Measurements from ENCODE around the gene OR52R1.
"Not testable (repeated sequence)": the region's sequence is repeated elsewhere in the genome, so short reads cannot be mapped to it uniquely, and the experiment has no call there.

OR52R1 gene

DNA sequence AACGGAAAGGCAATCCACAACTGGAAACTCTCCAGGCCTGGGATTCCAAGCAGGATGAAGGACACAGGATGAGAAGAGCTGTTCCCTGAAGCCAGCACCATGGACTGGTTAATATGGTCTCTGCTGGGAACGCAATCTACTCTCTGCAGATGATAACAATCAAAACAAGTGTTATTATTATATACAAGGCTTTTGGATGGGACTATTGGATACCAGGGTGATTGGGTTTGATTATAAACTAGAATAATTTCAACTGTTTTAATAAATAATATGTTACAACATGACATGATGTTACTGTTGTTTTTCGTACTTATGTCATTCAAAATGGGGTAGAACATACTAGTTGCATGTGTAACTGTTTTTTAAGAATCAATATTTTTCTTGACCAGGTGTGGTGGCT lies at the start of gene OR52R1:
TSS of gene OR52R1 (minus strand) at position 101 of the 400 bp plus-strand sequence. CDS start at position 101, 0 bp downstream.
- no peak for DNase-seq (ENCODE audit: low read depth in 1 of 2, low spot score in 1 of 2)
- TF ChIP-seq JUND (IDR thresholded peaks at IDR 0.05; ENCODE audit: low read depth), result no peak
- in situ Hi-C loops (cut with HindIII; ENCODE audit: low pct_unique_long_range_greater_than_20kb, low sequenced_read_pairs), result no loop called here

DNA sequence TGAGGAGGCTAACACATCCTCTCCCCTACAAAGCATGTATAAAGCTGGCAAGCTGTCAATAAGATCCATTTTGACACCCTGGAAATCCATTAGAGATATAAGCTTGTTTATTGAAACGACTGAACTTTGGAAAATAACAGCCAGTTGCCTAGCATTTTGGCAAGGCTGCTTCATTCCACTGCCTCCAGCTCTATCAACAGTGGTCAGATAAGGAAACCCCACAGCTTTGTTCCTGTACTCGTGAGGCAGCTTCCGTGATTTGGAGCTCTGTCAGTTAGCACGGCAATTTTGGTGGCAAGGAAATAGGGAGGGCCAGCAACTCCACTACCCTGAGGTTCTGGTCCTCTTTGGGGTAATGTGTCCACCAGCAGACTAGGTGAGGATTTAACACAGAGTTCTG lies 46.9 kb upstream of the OR52R1 start:
- in situ Hi-C loops (cut with HindIII; ENCODE audit: low pct_unique_long_range_greater_than_20kb, low sequenced_read_pairs), result no loop called here
- TF ChIP-seq JUND (IDR thresholded peaks at IDR 0.05; ENCODE audit: low read depth), result no peak
- no peak for DNase-seq (ENCODE audit: low read depth in 1 of 2, low spot score in 1 of 2)

DNA sequence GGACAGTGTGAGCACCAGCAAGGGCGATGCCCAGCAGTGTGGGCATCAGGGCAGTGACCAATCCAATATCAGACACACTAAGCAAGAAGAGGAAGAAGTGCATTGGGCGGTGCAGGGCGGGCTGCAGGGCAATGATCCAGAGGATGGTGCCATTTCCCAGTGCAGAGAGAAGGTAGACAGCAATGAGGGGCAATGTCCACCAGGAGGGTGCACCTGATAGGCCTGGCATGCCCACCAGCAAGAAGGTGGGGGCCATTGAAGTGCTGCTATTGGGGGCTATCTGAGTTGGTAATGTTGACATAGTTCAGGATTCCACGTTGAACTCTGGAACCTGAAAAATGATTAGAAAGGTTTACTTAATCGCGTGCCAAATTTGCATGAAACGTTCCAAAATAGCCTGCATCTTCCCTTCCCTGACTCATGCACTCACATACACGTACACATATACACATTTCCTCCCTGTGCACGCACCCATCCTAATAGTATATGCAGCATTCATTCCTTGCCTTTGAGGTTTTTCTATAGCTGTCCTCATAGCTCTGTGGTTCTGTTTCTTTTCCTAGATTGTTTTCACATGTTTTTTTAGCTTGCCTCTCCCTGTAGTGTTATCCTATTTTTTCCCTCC lies 44.8 kb upstream of the OR52R1 start, which contains the start of gene OR51S1:
TSS of gene OR51S1 (minus strand) at position 301 of the 625 bp plus-strand sequence. CDS start at position 301, 0 bp downstream.
- no peak for DNase-seq (ENCODE audit: low read depth in 1 of 2, low spot score in 1 of 2)
- no peak for TF ChIP-seq JUND (IDR thresholded peaks at IDR 0.05; ENCODE audit: low read depth)
- in situ Hi-C loops (cut with HindIII; ENCODE audit: low pct_unique_long_range_greater_than_20kb, low sequenced_read_pairs), result no loop called here

DNA sequence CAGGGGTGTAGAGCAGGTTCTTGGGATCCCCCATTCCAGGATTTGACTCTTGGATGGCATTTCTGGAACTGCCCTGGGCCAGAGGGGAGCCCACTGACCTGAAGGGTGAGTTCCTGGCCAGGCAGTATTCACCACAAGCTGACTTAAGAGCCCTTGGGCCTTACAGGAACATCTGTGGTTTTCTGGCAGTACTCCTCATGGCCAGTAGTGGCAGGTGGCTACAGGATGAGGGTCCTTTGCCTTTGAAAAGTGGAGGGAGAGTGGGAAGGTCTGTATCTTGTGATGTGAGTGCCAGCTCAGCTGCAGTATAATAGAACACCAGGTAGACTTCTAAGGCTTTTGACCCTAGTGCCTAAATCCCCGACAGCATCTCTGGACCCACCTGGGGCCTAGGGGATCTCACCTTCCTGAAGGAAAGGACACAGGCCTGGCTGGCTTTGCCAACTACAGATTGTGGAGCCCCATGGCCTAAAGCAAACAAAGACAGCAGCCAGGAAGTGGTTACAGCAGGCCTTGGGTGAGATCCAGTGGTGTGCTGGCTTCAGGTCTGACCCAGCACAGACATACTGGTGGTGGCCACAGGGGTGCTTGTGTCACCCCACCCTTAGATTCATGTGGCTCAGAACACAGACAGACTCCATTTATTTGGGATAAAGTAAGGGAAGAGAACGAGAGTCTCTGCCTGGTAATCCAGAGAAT lies 35.8 kb upstream of the OR52R1 start:
- in situ Hi-C loops (cut with HindIII; ENCODE audit: low pct_unique_long_range_greater_than_20kb, low sequenced_read_pairs), result no loop called here
- TF ChIP-seq JUND (IDR thresholded peaks at IDR 0.05; ENCODE audit: low read depth), result no peak
- DNase-seq (ENCODE audit: low read depth in 1 of 2, low spot score in 1 of 2), result no peak

DNA sequence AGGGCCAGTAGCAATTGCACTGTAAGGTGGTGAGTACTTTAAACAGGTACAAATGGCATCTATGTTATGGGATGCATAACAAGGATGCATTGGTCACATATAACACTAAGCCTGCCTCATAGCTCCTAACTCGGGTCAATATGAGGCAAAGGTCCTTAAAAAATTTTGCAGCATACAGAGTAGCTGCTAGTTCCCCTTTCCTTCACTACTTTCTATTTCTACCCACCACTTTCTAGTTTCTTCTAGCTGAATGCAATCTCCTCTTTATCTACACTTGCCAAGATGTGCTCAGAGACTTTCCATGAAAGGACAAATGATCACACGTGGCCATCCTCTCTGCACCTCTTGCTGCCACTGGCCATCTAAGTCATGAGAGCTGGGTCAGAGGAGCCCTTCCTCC lies 26.7 kb upstream of the OR52R1 start:
- no peak for TF ChIP-seq JUND (IDR thresholded peaks at IDR 0.05; ENCODE audit: low read depth)
- DNase-seq (ENCODE audit: low read depth in 1 of 2, low spot score in 1 of 2), result no peak
- in situ Hi-C loops (cut with HindIII; ENCODE audit: low pct_unique_long_range_greater_than_20kb, low sequenced_read_pairs), result no loop called here

DNA sequence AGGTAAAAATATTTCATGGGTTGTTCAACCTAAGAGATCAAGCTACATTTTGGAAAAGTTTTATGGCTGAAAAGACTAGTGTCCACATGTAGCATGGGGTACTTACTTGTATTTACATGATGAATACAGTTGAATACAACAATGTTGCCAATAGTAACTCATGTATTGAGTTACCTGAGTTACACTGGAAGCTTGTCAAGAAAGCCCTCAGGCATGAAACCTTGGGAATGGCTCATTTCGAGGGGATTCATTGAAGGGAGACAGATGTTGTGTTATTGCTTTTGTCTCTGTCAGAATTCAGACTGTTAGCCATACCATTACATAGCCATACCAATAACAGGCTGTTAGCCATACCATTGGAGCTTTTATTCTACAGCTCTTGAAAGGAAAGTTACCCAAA lies 26.2 kb upstream of the OR52R1 start:
- in situ Hi-C loops (cut with HindIII; ENCODE audit: low pct_unique_long_range_greater_than_20kb, low sequenced_read_pairs), result no loop called here
- DNase-seq (ENCODE audit: low read depth in 1 of 2, low spot score in 1 of 2), result no peak
- no peak for TF ChIP-seq JUND (IDR thresholded peaks at IDR 0.05; ENCODE audit: low read depth)

DNA sequence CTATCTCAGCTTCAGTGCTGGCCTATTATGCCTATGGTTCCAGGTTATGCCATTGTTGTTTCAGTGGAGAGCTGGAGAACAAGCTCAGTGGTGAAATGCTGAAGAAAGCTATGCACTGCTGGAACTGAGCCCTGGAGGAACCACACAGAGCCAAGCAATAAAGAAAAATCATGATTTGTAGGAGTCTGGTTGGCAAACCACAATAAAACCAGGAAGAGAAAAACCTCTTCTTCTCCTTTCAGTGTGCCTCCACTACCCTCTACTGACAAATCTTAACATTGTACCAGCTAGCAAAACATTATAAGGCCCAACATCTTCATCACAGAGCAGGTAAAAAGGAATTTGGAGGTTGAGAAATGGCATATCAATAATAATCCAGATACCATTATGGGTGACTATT lies 22.2 kb upstream of the OR52R1 start:
- in situ Hi-C loops (cut with HindIII; ENCODE audit: low pct_unique_long_range_greater_than_20kb, low sequenced_read_pairs), result no loop called here
- peak in 1 of 2 experiments; percentile 14 for DNase-seq (ENCODE audit: low read depth in 1 of 2, low spot score in 1 of 2)
- TF ChIP-seq JUND (IDR thresholded peaks at IDR 0.05; ENCODE audit: low read depth), result no peak

DNA sequence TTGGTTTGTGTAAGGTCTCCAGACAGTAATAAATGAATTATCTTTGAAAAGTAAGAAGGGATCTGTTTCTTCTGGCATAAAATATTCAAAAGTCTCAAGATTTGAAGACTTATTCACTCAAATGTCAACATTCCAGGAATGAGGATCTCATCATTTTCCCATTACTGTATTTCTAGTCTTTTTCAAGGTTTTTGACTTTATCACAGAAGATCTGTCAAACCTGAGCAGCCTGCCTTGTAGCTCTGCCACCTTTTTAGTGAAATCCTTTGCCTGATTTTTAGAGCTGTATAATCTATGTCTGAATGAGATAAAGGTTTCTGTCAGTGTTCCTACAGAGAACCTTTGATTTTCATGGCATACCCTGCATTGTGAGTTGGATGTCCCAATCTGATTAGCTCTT lies 21.0 kb upstream of the OR52R1 start:
- no peak for TF ChIP-seq JUND (IDR thresholded peaks at IDR 0.05; ENCODE audit: low read depth)
- in situ Hi-C loops (cut with HindIII; ENCODE audit: low pct_unique_long_range_greater_than_20kb, low sequenced_read_pairs), result no loop called here
- DNase-seq (ENCODE audit: low read depth in 1 of 2, low spot score in 1 of 2), result no peak

DNA sequence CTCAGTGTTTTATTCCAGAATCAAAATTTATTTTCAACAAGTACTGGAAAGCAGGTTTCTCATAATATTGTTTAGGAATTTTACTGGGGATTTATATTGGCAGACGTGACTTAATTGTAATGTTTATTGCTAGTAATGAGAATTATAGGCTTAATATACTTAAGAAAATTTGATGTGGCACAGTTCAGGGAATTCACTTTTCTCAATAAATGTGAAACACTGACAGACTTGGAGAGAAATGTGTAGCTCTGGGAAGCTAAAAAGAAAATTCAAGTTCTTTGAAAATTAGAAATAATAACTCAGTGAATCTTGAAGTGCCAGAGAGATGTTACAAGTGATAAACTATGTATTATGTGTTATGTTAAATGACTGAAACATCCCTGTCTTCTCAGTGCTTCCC lies 16.8 kb upstream of the OR52R1 start, which contains the start of gene OR51F2:
TSS of gene OR51F2 (plus strand) at position 301 of the 400 bp plus-strand sequence. CDS start 101 bp downstream, outside the sequence.
- in situ Hi-C loops (cut with HindIII; ENCODE audit: low pct_unique_long_range_greater_than_20kb, low sequenced_read_pairs), result no loop called here
- no peak for DNase-seq (ENCODE audit: low read depth in 1 of 2, low spot score in 1 of 2)
- no peak for TF ChIP-seq JUND (IDR thresholded peaks at IDR 0.05; ENCODE audit: low read depth)

DNA sequence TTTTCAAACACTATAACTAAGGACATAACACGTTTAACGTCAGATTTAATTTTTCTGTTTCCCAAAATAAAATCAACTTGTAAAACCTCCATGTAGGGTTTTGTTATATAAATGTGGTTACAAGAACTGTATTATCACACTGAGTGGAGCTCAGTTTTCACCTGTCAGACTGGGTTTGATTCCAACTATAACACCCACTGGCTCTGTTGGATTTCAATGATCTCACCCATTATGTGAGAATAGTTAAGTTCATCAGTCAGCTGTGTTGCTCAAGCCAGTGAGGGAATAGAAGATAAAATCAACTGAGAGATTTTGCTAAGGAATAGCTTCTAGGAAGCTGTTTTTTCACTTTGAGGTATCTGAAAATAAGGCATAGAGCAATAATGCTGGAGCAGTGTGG lies 5.1 kb upstream of the OR52R1 start:
- no peak for TF ChIP-seq JUND (IDR thresholded peaks at IDR 0.05; ENCODE audit: low read depth)
- in situ Hi-C loops (cut with HindIII; ENCODE audit: low pct_unique_long_range_greater_than_20kb, low sequenced_read_pairs), result no loop called here
- DNase-seq (ENCODE audit: low read depth in 1 of 2, low spot score in 1 of 2), result no peak

DNA sequence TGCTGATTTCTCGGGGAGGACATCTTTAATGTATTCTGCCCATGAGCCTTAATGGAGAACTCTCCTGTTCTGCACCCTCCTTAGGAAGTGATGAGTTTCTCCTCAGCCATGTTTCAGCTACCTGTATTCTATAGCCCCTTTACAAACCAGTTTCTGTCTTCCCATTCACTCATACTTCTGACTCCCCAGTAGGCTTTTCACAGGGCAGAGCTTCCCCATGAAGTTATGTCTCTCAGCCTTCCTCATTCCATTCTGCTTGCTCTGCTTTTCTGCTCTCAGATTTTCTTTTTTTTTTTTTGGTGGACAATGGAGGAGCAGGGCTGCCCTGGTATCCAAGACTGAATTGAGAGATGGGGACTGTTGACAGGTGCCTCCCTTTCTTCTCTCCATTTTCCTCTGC lies 4.3 kb upstream of the OR52R1 start:
- no peak for TF ChIP-seq JUND (IDR thresholded peaks at IDR 0.05; ENCODE audit: low read depth)
- in situ Hi-C loops (cut with HindIII; ENCODE audit: low pct_unique_long_range_greater_than_20kb, low sequenced_read_pairs), result no loop called here
- DNase-seq (ENCODE audit: low read depth in 1 of 2, low spot score in 1 of 2), result no peak

DNA sequence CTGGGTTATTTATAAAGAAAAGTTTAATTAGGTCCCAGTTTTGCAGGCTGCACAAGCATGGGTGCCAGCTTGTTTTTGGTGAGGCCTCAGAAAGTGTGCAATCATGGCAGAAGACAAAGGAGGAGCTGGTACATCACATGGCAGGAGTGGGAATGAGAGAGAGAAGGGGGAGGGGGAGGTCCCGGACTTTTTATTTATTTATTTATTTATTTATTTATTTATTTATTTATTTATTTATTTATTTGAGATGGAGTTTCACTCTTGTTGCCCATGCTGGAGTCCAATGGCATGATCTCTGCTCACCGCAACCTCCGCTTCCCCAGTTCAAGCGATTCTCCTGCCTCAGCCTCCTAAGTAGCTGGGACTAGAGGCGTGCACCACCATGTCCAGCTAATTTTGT lies 2.9 kb downstream of the OR52R1 start:
- in situ Hi-C loops (cut with HindIII; ENCODE audit: low pct_unique_long_range_greater_than_20kb, low sequenced_read_pairs); DNase-seq (ENCODE audit: low read depth in 1 of 2, low spot score in 1 of 2): not testable (repeated sequence)

DNA sequence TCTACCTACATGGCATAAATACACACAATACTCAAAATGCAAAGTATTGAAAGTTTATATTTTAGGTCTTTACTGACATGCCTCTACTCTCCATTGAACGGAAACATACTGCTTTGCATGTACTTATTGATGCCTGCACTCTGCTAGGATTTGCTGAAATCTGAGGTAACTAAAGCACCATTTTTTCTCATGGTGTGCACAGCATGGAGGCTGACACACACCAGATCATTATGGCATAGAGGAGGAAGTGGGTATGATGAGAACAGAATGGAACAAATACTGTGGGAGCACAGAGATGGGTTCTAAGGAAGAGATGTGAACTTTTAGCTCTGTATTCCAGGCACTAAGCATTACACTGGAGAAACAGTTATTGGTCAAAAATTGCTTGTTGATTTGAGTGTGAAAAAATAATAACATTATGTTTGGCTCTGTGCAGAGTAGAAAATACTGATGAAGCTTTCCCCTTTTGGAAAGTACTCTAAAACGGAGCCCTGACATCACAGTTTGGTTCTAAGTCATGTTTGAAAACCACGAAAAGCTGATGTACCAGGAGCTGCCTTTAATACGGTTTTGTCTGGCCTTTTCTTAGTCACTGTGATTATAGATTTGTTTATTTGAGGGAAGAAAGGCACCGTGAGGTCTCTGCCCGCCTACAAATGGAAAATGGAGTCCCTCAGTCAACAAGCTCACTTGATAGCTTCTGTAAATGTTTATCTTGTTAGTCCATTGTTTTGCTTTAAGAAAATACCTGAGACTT lies 5.6 kb downstream of the OR52R1 start:
- in situ Hi-C loops (cut with HindIII; ENCODE audit: low pct_unique_long_range_greater_than_20kb, low sequenced_read_pairs), result no loop called here
- DNase-seq (ENCODE audit: low read depth in 1 of 2, low spot score in 1 of 2), result no peak
- TF ChIP-seq JUND (IDR thresholded peaks at IDR 0.05; ENCODE audit: low read depth), result no peak

Measured in T47D (cell line).